IPS-NIHi11 (cell line): ENCODE results near the gene FBXL14.

Experiments used
- DNase-seq: peaks from one replicate; pipeline ENCODE4 v3.0.0; 2012; ENCODE audit warnings: mixed read lengths, low spot score

FBXL14 gene, protein sequence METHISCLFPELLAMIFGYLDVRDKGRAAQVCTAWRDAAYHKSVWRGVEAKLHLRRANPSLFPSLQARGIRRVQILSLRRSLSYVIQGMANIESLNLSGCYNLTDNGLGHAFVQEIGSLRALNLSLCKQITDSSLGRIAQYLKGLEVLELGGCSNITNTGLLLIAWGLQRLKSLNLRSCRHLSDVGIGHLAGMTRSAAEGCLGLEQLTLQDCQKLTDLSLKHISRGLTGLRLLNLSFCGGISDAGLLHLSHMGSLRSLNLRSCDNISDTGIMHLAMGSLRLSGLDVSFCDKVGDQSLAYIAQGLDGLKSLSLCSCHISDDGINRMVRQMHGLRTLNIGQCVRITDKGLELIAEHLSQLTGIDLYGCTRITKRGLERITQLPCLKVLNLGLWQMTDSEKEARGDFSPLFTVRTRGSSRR

DNA sequence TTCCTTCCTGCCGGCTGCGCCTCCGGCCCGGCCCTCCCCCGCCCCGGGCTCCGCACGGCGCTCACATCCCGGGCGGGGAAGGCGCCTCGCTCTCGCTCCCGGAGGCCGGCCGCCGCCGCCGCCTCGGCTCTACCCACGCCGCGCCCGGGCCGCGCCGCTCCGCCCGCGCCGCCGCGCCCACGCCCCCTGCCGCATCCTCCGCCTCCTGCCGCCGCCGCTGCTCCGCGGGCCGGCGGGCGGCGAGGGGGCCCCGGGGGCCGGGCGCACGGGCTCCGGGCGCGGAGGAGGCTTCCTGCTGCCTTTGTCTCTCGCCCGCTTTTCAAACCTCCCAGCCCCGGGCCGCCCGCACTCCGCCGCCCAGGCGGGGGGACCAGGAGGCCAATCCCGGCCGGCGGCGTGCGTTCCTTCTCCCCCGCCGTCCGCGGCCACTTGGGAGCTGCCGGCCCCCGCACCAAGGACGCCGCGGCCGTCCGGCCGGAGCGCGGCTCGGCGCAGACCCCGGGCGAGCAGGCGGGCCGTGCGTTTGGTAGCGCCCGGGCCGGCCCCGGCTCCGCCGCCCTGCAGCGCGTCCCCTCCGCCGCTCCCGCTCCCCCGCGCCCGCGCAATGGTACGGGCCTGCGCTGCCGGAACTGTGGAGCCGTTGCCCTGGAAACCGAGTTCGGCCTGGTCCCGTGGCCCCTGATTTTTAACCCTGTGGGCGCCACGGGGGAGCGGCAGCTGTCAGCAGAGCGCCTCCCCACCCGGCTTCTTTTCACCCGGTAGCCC is at the start of gene FBXL14:
FBXL14 (minus strand) TSS at position 321 of the 765 bp plus-strand sequence. CDS start 515 bp downstream, outside the sequence.
- peak; percentile 89 for DNase-seq

DNA sequence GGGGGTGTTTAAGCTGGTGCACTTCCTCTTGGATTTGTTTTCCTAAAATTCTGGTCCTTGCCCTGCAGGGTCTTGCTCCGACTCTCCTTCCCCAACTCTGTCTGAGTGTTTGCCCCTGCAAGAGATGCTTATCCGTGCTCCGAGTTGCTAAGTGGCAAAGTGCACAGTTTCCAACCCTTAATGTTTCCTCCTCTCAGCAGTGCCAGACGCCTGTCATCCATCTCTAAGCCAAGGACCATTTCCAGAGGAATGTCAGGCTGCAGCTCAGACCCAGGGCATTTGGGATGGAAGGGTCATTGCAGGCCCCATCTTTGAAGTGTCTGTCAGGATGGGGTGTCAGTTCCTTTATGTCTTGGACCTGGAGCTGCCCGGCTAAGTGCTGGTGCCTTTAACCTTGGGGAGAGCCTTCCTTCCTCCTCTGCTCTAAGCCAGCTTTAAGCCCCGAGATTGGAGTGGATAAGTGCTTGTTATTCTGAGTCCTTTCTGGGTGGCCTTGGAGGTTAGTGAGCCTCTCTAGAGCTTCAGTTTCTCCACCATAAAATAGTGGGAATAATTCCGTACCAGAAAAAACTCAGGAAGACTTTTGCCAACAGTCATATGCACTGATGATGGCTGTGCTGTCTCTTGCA is 49.6 kb upstream of the FBXL14 start:
- DNase-seq = no peak

DNA sequence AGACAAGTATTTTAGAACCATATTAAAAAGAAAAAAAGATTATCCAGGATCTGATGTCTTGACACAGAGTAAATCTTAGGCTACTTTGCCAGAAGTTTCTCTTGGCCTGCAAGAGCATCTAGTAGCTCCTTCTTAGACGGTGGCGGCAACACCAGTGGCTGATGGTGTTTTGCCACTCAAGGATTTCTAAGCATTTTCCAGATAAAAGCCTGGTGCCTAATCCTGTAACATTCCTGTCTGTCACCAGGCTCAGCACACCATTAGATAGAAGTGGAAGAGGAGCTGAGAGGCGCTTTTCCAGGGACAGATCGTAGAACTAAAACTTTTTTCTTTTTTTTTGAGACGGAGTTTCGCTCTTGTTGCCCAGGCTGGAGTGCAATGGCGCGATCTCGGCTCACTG is 48.7 kb upstream of the FBXL14 start:
- DNase-seq = no peak

GRCh38 chr12:1642513-1642912 is 48.1 kb upstream of the FBXL14 start:
- no peak for DNase-seq

- DNase-seq = no peak
These were observed 46.2 kb upstream of the FBXL14 start for GRCh38 chr12:1640328-1641234.

GRCh38 chr12:1639538-1639937 is 45.2 kb upstream of the FBXL14 start:
- DNase-seq = no peak

DNA sequence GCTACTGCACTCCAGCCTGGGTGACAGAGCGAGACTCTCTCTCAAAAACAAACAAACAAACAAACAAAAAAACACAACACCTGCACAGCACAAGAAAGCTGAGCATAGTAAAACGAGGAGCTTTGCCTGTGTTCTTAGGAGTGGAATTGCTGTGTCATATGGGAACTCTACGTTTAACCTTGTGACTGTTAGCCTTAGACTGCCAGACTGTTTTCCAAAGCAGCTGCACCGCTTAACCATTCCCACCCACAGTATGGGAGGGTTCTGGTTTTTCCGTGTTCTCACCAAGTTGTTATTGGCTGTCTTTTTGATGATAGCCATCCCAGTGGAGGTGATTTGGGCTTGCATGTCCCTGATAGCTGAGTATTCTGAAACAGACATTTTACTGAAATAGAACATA is 43.8 kb upstream of the FBXL14 start:
- DNase-seq = no peak

GRCh38 chr12:1635301-1636095 is 41.1 kb upstream of the FBXL14 start:
- DNase-seq = no peak

DNA sequence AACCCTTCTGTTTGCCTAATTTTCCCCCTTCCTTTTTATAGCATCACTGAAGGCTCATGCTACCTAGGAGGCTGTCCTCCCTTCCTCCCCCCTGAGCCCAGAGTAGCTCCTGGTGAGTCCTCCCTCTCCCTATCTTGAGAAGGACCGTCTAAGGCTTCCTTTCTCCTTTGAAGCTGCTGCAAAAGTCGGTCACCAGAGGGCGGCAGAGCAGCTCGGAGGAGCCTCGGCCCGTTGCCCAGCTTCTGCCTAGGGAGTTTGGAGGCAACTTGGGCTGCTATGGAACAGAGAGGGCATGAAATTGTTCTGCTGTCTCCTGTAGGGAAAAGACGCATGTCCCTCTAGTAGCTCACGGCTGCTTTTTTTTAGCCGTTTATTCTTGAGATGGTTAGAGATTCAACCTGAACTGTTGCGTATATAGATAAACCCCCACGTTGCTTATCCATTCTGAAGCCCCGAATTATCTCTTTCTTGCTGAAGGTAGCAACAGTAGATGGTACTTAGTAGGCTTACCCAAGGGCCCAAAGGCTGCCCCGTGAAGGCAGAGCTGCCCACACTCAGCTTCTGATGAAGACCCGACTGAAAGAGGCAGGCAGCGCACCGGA is 40.3 kb upstream of the FBXL14 start:
- DNase-seq = peak; percentile 81

GRCh38 chr12:1634149-1634548 is 39.8 kb upstream of the FBXL14 start:
- DNase-seq = no peak

DNA sequence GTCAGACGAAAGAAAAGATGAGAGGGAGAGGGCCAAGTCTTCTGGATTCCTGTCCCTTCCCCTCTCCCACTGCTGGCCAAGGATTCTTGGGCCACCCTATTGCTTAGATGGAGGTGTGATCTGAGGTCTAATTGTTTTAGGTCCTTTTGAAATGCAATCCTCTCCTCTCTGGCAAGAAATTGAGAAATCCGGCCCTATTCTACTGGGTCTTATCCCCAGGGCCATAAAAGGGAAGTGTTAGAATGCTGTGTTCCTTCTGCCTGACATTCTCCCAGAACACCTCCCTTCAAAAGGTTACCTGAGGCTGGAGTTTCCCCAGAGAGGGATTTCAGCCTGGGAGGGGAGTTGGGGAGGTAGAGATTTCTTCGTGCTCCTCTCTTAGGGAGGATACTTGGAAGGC is 39.1 kb upstream of the FBXL14 start:
- DNase-seq = no peak

- DNase-seq = no peak
These were observed 38.3 kb upstream of the FBXL14 start for GRCh38 chr12:1632702-1633101.

- no peak for DNase-seq
These were observed 36.6 kb upstream of the FBXL14 start for GRCh38 chr12:1630827-1631591.

DNA sequence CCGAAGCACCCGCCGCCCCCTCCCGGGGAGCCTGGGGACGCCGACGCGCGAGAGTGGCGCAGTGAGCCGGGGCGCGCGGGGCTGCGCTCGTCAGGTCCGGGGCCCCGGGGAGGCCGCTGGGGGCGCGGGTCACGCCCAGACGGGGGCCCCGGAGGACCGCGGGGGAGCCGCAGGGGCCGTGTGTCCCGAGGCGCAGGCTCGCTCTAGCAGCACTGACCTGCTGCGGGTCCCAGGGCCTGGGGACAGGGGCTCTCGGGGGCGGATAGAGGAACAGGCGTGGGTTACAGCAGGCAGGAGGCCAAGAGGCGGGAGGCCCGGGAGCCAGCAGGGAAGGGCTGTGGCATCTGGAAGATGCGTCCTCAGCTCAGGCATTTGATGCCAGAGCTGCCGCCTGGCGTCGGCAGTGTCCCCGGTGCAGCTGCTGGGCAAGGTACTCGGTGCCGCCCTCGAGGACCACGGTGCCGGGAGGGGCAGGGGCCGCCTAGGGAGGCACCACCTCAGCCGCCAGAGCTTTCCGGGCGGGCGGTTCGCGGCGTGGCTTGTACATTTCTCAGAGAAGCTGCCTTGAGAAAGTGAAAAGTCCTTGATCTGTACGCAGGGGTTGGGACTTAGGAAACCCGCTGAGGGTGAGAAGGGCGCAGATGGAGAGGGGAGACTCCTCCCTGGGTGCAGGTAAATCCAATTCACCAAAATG is 35.9 kb upstream of the FBXL14 start:
- peak; percentile 53 for DNase-seq

- peak; percentile 61 for DNase-seq
These were observed 35.2 kb upstream of the FBXL14 start for GRCh38 chr12:1629338-1630132.

DNA sequence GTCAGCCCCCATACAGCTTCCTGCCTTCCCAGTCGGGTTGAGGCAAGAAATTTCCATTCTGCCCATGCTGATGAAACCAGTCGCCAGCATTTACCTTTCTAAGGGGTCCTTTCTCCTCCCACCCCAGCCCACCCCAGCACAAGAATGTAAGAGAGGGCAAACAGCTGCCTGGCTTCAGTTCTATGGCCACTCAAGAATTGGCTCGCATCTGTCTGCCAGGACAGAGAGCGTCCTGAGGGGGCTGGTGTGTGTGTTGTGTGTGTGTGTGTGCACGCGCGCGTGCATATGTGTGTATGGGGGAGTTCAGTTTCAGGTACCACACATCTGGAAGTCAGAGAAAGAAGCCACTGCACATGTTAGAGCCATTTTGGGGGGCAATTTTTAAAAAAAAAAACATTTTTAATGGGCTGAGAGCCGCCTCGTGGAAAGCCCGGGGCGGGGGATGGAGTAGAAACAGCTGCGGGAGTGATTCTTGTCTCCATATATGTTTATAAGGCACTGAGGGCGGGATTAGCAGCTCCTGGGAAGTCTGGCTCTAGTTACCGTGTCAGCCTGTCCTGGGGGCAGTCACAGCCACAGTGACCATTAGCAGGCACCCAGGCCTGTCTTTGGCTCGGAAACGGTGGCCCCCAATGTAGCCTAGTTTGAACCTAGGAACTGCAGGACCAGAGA is 34.4 kb upstream of the FBXL14 start, which contains the start of gene WNT5B:
WNT5B (plus strand) TSS at position 566 of the 672 bp plus-strand sequence. CDS start 2,124 bp downstream, outside the sequence.
- no peak for DNase-seq

GRCh38 chr12:1622406-1622805 is 28.0 kb upstream of the FBXL14 start:
- DNase-seq = no peak

GRCh38 chr12:1620092-1620491 is 25.7 kb upstream of the FBXL14 start:
- no peak for DNase-seq
